Measurements from ENCODE around the gene LRRN4. TPM values are rescaled to one million over a fixed set of nuclear protein-coding genes. Genes with fewer than 3 reads are reported as not detected.

Gene LRRN4
- total RNA-seq (2014; rRNA removed; shearing (Covaris generic)), result 1.3 and 1.7 TPM in 2 replicates

DNA sequence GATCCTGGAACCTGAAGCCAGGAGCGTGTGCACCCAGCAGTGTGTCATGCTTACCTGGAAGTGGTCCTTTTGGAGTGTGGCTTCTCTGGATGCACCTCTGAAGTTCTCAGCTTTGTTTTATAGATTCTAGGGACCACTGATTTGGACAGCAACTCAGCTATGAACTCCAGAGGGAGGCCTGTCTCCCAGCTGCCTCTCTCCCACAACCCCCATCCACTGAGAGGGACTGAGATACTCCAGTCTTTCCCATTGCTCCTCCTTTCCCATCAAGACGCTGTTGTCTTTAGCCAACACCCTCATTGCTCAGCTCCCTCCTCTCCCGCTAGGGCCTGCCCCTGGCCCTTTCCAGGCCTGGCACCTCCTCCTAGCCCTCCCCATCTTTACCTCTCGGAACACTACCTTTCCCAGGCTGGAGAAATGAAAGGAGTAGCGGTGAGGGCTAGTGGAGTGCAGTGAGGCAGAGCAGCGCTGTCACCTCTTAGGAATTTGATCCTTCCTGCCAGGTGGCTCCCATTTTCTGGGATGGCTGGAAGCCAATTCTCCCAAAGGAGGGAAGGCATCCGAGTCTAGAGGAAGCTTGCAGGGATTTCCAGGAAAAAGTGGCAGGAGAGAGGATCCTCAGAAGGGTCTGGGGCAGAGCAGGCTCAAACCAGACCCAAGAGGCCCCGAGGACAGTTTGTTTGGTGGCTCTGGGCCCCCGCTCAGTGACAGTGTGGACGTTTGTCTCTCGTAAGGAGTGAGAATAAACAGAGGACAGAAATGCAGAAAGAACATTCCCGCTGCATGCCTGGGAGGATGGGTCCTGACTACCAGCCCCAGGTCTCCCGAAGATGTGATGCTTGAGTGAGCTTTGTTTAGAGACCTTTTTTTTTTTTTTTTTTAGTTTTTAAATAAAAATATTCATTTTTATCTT, at the start of gene LRRN4:
TSS of gene LRRN4 (minus strand) at position 285 of the 913 bp plus-strand sequence. CDS start 1,261 bp downstream, outside the sequence.
- peak; percentile 86 for DNase-seq (ENCODE audit: low spot score)

DNA sequence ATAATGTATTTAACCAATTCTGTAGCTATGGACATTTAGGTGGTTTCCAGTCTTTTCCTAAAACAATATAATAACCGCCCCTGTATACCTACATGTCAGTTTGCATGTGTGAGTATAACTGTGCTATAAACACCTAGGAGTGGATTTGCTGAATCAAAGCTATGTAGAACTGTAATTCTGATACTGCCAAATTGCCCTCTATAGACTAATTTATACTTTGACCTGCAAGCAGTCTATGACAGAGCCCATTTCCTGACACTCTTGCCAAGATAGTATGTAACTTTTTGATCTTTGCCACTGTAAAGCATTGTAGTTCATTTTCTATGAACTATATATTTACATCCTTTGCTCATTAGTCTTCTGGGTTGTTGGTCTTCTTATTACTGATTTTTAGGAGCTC, 49.4 kb upstream of the LRRN4 start:
- no peak for DNase-seq (ENCODE audit: low spot score)

DNA sequence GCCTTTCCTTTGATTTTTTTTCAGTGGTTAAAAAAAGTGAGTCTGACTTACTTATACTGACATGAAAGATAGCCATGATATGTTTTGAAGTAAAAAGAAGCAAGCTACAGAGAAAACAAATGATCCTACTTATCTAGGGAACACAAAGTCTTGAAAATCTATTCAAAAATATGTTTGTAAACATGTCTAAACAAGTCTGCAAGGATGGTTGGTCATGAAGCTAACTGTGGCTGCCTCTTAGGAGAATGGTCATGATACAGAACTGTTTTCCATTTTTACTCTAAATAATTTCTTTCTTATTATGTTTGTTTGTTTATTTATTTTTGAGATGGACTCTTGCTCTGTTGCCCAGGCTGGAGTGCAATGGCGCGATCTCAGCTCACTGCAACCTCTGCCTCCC, 47.5 kb upstream of the LRRN4 start:
- DNase-seq (ENCODE audit: low spot score), result no peak

DNA sequence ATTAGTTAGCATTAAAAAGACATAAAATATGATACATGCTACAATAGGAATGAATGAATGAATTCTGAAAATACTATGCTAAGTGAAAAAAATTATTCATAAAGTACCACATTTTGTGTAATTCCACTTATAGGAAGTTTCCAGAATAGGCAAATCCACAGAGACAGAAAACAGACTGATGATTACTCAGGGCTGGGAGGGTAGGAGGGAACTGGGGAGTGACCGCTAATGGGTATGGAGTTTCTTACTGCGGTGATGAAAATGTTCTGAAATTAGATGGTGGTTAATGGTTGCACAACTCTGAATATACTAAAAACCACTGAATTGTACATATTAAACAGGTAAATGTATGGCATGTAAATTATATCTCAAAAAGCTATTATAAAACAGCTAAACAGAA, 46.4 kb upstream of the LRRN4 start:
- DNase-seq (ENCODE audit: low spot score), result no peak

DNA sequence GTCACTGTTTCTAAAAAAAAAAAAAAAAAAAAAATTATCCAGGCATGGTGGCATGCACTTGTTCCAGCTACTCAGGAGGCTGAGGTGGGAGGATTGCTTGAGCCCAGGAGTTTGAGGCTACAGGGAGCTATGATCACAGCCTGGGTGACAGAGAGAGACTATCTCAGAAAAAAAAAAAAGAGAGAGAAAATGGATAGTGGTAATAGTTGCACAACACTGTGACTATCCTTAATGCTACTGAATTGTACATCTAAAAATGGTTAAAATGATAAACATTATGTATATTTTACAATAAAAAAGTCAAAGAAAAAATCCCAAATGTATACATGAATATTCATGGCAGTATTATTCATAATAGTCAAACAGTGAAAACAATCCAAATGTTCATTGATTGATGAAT, 46.0 kb upstream of the LRRN4 start:
- DNase-seq (ENCODE audit: low spot score), result no peak

GRCh38 chr20:6095409-6095808, 41.5 kb upstream of the LRRN4 start:
- DNase-seq (ENCODE audit: low spot score), result peak; percentile 19

DNA sequence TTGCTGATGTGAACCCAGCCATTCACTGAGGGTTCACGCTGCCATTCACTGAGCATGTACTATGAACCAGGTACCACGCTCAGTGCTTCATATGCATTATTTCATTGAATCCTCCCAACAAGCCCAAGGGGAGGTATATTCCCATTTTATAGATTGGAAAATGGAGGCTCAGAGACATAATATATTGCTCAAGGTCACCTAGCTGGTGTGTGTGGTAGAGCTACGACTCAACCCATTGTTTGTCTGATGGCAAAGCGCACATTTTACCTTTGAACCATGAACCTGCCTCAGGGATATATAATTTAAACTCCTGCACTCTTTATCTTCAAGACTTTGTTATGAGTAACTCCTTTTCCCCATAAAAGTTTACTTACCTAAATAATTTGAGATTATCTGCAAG, 40.7 kb upstream of the LRRN4 start:
- no peak for DNase-seq (ENCODE audit: low spot score)

DNA sequence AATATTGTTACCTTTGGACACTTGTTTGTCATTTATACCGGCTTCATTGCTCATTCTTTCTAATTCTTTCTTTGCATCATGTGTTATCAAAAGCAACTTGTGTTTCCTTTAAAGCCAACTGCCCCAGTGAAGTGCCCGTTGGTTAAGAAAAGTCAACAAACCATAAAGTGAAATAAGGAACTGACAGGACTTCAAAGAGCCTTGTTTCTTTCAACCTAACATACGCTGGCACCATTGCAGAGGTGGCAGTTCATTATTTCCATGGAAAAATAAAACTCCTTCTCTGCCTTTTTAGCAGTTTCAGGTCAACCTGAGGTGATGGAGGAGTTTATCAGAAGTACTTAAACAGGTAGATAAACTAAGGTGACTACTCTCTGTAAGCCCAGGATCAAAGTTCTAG, 40.2 kb upstream of the LRRN4 start:
- DNase-seq (ENCODE audit: low spot score), result peak; percentile 56

DNA sequence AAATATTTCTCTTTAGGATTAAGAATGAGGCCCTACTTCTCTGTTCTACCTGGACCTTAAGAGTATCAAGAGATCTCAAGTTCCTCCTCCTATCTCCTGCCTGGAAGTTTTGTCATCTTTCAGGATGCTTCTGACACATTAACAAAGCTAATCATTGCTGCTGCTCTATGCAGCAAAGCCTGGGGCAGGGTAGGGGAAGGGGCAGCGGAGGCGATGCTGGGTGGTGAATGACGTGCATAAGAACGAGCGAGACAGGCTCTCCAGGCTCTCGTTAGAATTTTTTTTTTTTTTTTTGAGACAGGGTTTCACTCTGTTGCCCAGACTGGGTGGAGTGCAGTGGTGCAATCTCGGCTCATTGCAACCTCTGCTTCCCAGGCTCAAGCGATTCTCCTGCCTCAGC, 37.8 kb upstream of the LRRN4 start:
- DNase-seq (ENCODE audit: low spot score), result no peak

- DNase-seq (ENCODE audit: low spot score), result no peak
These were observed 33.0 kb upstream of the LRRN4 start for GRCh38 chr20:6086868-6087267.

DNA sequence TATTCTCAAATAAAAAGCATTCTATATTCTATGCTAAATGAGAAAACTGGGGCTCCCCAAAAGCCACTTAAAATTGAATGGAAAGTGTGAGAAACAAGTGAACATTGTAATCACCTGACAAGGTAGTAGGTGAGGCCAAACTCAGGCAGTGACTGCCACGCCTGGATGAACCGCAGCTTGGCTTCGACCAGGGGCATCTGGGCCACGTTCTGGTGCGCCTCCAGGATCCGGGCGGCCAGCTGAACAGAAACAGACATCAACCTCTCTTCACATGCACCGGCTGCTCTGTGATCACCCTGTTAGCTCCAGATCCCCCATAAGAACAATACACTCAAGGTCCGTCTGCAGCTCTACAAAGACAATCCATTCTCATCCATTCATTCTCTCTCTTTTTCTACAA, 30.1 kb upstream of the LRRN4 start:
- no peak for DNase-seq (ENCODE audit: low spot score)

DNA sequence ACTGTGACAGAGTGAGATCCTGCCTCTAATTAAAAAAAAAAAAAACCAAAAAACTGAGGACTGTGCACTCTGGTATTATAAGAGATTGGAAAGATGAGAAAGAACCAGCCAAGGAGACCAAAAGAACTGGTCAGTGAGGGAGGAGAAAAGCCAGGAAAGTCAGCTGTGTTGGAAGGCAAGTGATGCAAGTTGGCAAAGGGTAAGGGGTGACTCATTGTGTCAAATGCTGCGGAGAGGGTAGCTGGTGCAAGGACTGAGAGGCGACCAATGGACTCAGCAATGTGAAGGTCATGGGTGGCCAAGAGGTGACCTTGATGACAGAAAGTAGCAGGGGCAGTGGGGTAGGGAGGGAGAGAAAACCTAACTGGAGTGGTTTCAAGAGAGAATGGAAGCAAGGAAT, 27.4 kb upstream of the LRRN4 start:
- DNase-seq (ENCODE audit: low spot score), result no peak

DNA sequence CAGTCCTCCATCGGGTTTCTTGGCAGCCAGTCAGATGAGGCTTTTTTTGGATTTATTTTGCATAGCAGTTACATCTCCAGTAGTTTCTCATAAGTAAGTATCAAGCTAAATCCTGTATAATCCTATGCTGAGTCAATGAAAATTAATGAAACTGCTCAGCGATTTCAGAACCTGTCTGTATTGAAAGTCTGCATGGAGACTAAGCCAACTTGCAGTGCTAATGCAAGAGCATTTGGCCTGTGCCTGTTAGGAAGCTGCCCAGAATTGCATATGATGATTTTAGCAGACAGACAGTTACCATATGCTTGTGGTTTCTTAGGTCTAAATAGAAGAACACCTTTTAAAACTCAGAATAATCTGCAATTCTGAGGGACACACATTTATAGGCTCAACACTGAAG, 25.2 kb upstream of the LRRN4 start:
- DNase-seq (ENCODE audit: low spot score), result no peak

GRCh38 chr20:6075428-6076219, 21.8 kb upstream of the LRRN4 start:
- DNase-seq (ENCODE audit: low spot score), result no peak

GRCh38 chr20:6074784-6075183, 20.9 kb upstream of the LRRN4 start:
- DNase-seq (ENCODE audit: low spot score), result no peak

- peak; percentile 59 for DNase-seq (ENCODE audit: low spot score)
These were observed 20.3 kb upstream of the LRRN4 start for GRCh38 chr20:6074145-6074561.

- no peak for DNase-seq (ENCODE audit: low spot score)
These were observed 17.2 kb upstream of the LRRN4 start for GRCh38 chr20:6070829-6071695.

GRCh38 chr20:6069669-6070068, 15.8 kb upstream of the LRRN4 start:
- no peak for DNase-seq (ENCODE audit: low spot score)

GRCh38 chr20:6067763-6068318, 14.0 kb upstream of the LRRN4 start:
- DNase-seq (ENCODE audit: low spot score), result no peak

DNA sequence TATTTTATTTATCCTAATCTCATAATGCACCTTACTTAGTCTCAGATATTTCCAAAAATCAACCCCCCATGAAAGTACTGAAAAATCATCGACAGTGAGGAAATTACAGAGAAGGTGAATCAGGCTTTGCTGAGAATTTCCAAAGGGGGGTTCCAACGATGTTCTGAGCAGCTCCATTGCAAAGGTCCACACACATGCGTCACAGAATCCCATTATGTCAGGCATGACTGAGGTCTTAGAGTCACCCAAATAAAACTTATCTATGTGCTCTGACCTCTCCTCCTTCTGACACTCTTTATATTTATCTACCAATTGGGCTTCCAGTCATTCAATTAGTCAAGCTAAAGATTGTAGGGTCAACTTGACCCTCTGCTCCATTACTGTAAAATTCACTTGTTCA, 12.7 kb upstream of the LRRN4 start:
- DNase-seq (ENCODE audit: low spot score), result no peak

DNA sequence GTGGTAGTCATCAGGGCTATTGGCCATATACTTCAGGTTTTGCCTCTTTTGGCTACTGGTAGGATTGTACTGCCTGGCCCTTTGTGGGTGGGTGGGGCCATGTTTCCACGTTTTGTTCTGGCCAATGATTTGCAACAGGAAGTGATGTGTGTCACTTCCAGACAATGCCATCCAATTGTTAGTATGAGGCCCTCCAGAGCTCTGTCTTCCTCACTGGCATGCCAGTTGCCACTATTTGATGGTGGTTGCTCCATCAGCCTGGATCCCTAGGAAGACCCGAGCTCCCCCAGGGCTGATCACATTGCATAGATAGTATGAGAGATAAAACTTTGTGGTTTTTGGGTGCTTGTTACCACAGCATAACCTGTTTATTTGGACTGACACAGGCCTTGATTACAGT, 7.7 kb upstream of the LRRN4 start:
- DNase-seq (ENCODE audit: low spot score), result no peak
